ENCODE results near the gene GPHB5.

Gene GPHB5

DNA sequence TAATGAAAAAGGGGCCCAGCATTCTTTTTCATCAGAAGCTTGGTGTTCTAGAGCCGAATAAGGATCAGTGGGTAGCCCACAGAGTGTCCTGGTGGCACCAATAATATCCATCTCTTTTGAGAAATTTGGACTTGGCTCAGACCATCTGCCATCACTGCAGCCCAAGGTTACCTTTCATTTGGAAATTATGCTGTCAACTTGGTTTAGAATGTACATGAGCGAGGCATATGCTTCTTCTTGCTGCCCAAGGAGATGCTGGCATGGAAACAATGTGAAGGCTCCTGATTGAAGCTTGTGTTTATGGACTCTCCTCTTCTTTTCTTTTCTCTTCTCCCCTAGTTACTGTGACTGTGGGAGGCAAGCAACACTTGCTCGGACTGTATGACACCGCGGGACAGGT, 50.0 kb downstream of the GPHB5 start:
- Histone ChIP-seq H3F3A (ENCODE audit: control insufficient read depth, insufficient read depth) (no peaks in the 10 kb centered on the region), H3K79me2 (ENCODE audit: control insufficient read depth, low read length) (no peaks in the 10 kb centered on the region), H4K20me1 (ENCODE audit: control insufficient read depth, insufficient read depth, low read depth, low read length) (no peaks in the 10 kb centered on the region), H3K4me3 (ENCODE audit: low read length) (no peak overlapping the region), H3K27me3 (ENCODE audit: control insufficient read depth, low read length) (no peaks in the 10 kb centered on the region), H3K36me3 (ENCODE audit: control insufficient read depth, low read length) (no peaks in the 10 kb centered on the region), H3K9me3 (ENCODE audit: control insufficient read depth, insufficient read depth, low read length) (no peaks in the 10 kb centered on the region), H3K9me2 (replicated peaks; ENCODE audit: control insufficient read depth, low read length) (no peaks in the 10 kb centered on the region), H3K27ac (ENCODE audit: low read depth, low read length) (no peak overlapping the region), H3K4me1 (ENCODE audit: control insufficient read depth, low read length) (no peaks in the 10 kb centered on the region), H3K4me2 (ENCODE audit: low read length) (no peak overlapping the region)
- no peak for TF ChIP-seq EZH2phosphoT487 (IDR thresholded peaks at IDR 0.05; ENCODE audit: borderline replicate concordance, low read length)
- TF ChIP-seq, protein P1, sequence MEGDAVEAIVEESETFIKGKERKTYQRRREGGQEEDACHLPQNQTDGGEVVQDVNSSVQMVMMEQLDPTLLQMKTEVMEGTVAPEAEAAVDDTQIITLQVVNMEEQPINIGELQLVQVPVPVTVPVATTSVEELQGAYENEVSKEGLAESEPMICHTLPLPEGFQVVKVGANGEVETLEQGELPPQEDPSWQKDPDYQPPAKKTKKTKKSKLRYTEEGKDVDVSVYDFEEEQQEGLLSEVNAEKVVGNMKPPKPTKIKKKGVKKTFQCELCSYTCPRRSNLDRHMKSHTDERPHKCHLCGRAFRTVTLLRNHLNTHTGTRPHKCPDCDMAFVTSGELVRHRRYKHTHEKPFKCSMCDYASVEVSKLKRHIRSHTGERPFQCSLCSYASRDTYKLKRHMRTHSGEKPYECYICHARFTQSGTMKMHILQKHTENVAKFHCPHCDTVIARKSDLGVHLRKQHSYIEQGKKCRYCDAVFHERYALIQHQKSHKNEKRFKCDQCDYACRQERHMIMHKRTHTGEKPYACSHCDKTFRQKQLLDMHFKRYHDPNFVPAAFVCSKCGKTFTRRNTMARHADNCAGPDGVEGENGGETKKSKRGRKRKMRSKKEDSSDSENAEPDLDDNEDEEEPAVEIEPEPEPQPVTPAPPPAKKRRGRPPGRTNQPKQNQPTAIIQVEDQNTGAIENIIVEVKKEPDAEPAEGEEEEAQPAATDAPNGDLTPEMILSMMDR (IDR thresholded peaks at IDR 0.05; ENCODE audit: low read depth, low read length, poor library complexity, severe bottlenecking): no peak

DNA sequence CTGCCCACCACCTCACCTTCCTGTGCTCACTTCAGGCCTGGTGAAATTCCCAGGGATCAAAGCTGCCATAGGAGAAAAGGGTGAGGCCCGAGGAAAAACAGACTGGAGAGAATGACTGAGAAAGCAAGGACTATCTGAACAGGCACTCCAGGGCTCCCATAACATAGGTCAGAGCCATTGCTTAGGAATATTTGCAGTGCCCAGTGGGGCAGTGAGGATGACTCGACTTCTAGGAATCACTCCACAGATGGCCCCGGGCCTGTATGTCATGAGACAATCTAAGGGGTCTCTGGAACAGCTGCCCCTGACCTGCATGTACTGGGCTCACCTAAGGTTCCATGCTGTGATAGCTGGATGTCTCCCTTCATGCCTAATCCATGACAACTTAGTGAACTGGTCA, 51.6 kb downstream of the GPHB5 start:
- Histone ChIP-seq H3K36me3 (ENCODE audit: control insufficient read depth, low read length) (no peaks in the 10 kb centered on the region), H3K79me2 (ENCODE audit: control insufficient read depth, low read length) (no peaks in the 10 kb centered on the region), H3K9me2 (replicated peaks; ENCODE audit: control insufficient read depth, low read length) (no peaks in the 10 kb centered on the region), H3K4me1 (ENCODE audit: control insufficient read depth, low read length) (no peaks in the 10 kb centered on the region), H3K9me3 (ENCODE audit: control insufficient read depth, insufficient read depth, low read length) (no peaks in the 10 kb centered on the region), H3K27me3 (ENCODE audit: control insufficient read depth, low read length) (no peaks in the 10 kb centered on the region), H3K27ac (ENCODE audit: low read depth, low read length) (no peak overlapping the region), H4K20me1 (ENCODE audit: control insufficient read depth, insufficient read depth, low read depth, low read length) (no peaks in the 10 kb centered on the region), H3F3A (ENCODE audit: control insufficient read depth, insufficient read depth) (no peaks in the 10 kb centered on the region), H3K4me2 (ENCODE audit: low read length) (no peak overlapping the region), H3K4me3 (ENCODE audit: low read length) (no peak overlapping the region)
- TF ChIP-seq, protein P1 (IDR thresholded peaks at IDR 0.05; ENCODE audit: low read depth, low read length, poor library complexity, severe bottlenecking): no peak
- no peak for TF ChIP-seq EZH2phosphoT487 (IDR thresholded peaks at IDR 0.05; ENCODE audit: borderline replicate concordance, low read length)

GRCh38 chr14:63266106-63266505, 52.6 kb downstream of the GPHB5 start:
- Histone ChIP-seq H3K27ac (ENCODE audit: low read depth, low read length) (no peak overlapping the region), H3F3A (ENCODE audit: control insufficient read depth, insufficient read depth) (no peaks in the 10 kb centered on the region), H3K79me2 (ENCODE audit: control insufficient read depth, low read length) (no peaks in the 10 kb centered on the region), H3K4me1 (ENCODE audit: control insufficient read depth, low read length) (no peaks in the 10 kb centered on the region), H3K4me2 (ENCODE audit: low read length) (no peak overlapping the region), H3K9me2 (replicated peaks; ENCODE audit: control insufficient read depth, low read length) (no peaks in the 10 kb centered on the region), H4K20me1 (ENCODE audit: control insufficient read depth, insufficient read depth, low read depth, low read length) (no peaks in the 10 kb centered on the region), H3K36me3 (ENCODE audit: control insufficient read depth, low read length) (no peaks in the 10 kb centered on the region), H3K27me3 (ENCODE audit: control insufficient read depth, low read length) (no peaks in the 10 kb centered on the region), H3K4me3 (ENCODE audit: low read length) (no peak overlapping the region), H3K9me3 (ENCODE audit: control insufficient read depth, insufficient read depth, low read length) (no peaks in the 10 kb centered on the region)
- TF ChIP-seq EZH2phosphoT487 (IDR thresholded peaks at IDR 0.05; ENCODE audit: borderline replicate concordance, low read length): no peak
- TF ChIP-seq, protein P1 (IDR thresholded peaks at IDR 0.05; ENCODE audit: low read depth, low read length, poor library complexity, severe bottlenecking): no peak

All from DOHH2 (cell line).